Sigmoid colon (tissue), 7 donors: Measurements from ENCODE around the gene TSEN2. TPM values are rescaled to one million over a fixed set of nuclear protein-coding genes. Genes with fewer than 3 reads are reported as not detected.
"Not testable (repeated sequence)": the region's sequence is repeated elsewhere in the genome, so short reads cannot be mapped to it uniquely, and the experiment has no call there.

Experiments used
- DNase-seq: peaks from one replicate; pipeline ENCODE4 v3.0.0-alpha.2; 2019
- H3K27ac ChIP-seq, 4 donors: fragments of 200-600 bp; sonication (generic); one replicate each; pipeline ENCODE4 v1.5.1; 2016 to 2019; ENCODE audit warnings: mild to moderate bottlenecking in 1 of 4
- H3K27me3 ChIP-seq, 3 donors: fragments of 200-600 bp; sonication (generic); one replicate each; pipeline ENCODE4 v1.5.1; 2019; ENCODE audit warnings: mild to moderate bottlenecking in 1 of 3
- H3K36me3 ChIP-seq, 4 donors: fragments of 200-600 bp; sonication (generic); one replicate each; pipeline ENCODE4 v1.5.1; 2016 to 2019
- H3K4me1 ChIP-seq, 4 donors: fragments of 200-600 bp; sonication (generic); one replicate each; pipeline ENCODE4 v1.5.1; 2017 to 2019
- H3K4me3 ChIP-seq, 4 donors: fragments of 200-600 bp; sonication (generic); one replicate each; pipeline ENCODE4 v1.5.1; 2017 to 2019; ENCODE audit warnings: mild to moderate bottlenecking in 2 of 4, moderate library complexity in 1 of 4
- H3K9me3 ChIP-seq, 4 donors: fragments of 200-600 bp in 3 of 4; sonication (generic) in 3 of 4; one replicate each; pipeline versions ENCODE4 v1.5.1 to v1.6.1; 2013 to 2019
- EP300 ChIP-seq, 4 donors: sonication (generic); formaldehyde crosslinking; IDR thresholded peaks; one replicate each; pipeline ENCODE4 v1.6.1; 2017; ENCODE audit warnings: antibody characterized with exemption in 4 of 4
- POLR2A ChIP-seq, 2 donors: fragments of 450-650 bp; IDR thresholded peaks; one replicate each; pipeline ENCODE4 v1.6.1; 2016; ENCODE audit warnings: antibody characterized with exemption in 2 of 2, mild to moderate bottlenecking in 2 of 2, moderate library complexity in 2 of 2
- POLR2AphosphoS5 ChIP-seq, 4 donors: sonication (generic); formaldehyde crosslinking; IDR thresholded peaks; one replicate each; pipeline ENCODE4 v1.6.1; 2017; ENCODE audit warnings: antibody characterized with exemption in 4 of 4
- WGBS, 2 donors: extraction: QIAGEN DNeasy Blood & Tissue Kit; methylation state at CpG; one replicate each; pipeline ENCODE4 v1.1.7; 2013; 5-methylcytosine and 5-hydroxymethylcytosine counted together
- intact Hi-C: fragments of 100-400 bp; cut with DNase I; formaldehyde crosslinking; loops from one replicate; pipeline ENCODE4 v1.15.1; 2023
- polyA plus RNA-seq, 3 donors: library from polyadenylated mRNA; stranded (reverse); fragments of 200-250 nt; gene quantifications; one replicate each; pipeline ENCODE4 v1.2.3, GENCODE V29; 2013
- total RNA-seq, 4 donors: library from RNA; depleted of rRNA; stranded (reverse); fragments of >200 nt; gene quantifications; one replicate each; pipeline ENCODE4 v1.1.0, GENCODE V29; 2016
- TF ChIP-seq, protein P1 (sequence below), 4 experiments: fragments of 450-650 bp in 3 of 4; fragments of 200-600 bp in 1 of 4; IDR thresholded peaks; one replicate each; pipeline ENCODE4 v1.5.1; 2016 to 2019; ENCODE audit warnings: antibody characterized with exemption in 4 of 4, mild to moderate bottlenecking in 3 of 4, moderate library complexity in 2 of 4
- donor health status: healthy with polysubstance abuse.
- donor health status: Bipolar disorder and iron deficiency.
- donor health status: healthy.

The TSEN2 gene
- total and polyA plus RNA-seq, 7 donors: 4.2 to 23.0 (median 16.1) TPM

DNA sequence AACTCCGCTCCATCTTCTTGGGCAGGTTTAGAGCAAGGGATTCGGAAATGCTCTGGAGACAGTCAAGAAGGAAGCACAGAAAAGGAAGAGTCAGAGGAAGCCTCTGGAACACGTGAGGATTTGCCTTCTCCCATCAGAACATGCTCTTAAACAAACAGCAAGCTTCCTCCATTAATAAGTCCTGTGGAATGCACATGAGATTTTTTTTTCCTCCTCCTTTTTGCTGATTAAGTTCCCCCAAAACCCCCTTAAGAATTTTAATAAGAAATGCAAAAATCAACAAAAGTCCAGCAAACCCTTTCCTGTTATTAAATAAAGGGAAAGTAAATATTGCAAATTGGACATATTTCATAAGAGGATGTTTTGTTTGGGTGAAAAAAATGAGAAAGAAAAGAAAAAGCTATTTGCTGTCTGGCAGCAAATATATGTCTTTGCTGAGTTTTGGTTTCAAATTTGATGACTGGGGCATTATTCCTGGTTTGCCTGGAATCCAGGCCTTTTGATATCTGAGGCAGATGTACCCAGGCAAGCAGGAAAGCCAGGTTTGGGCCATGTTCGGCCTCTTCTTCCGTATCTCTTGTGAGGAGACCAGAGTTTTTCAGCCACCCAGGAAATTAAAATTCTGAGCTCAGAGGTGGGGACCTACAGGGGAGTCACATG, 7.9 kb upstream of the TSEN2 start:
- DNase-seq: peak; percentile 35
- Histone ChIP-seq H3K4me1 (peaks cover 0 to 6% (median 3%) of the 10 kb centered on the region in 4 donors), H3K4me3 (no peak overlapping the region), H3K27ac (peak overlapping the region in 1 of 4 donors; percentile 11), H3K27me3 (no peaks in the 10 kb centered on the region), H3K36me3 (no peaks in the 10 kb centered on the region), H3K9me3 (no peaks in the 10 kb centered on the region)
- TF ChIP-seq EP300 (IDR thresholded peaks at IDR 0.05) (no peak), POLR2AphosphoS5 (IDR thresholded peaks at IDR 0.05) (no peak), POLR2A (IDR thresholded peaks at IDR 0.05) (no peak)
- TF ChIP-seq, protein P1, sequence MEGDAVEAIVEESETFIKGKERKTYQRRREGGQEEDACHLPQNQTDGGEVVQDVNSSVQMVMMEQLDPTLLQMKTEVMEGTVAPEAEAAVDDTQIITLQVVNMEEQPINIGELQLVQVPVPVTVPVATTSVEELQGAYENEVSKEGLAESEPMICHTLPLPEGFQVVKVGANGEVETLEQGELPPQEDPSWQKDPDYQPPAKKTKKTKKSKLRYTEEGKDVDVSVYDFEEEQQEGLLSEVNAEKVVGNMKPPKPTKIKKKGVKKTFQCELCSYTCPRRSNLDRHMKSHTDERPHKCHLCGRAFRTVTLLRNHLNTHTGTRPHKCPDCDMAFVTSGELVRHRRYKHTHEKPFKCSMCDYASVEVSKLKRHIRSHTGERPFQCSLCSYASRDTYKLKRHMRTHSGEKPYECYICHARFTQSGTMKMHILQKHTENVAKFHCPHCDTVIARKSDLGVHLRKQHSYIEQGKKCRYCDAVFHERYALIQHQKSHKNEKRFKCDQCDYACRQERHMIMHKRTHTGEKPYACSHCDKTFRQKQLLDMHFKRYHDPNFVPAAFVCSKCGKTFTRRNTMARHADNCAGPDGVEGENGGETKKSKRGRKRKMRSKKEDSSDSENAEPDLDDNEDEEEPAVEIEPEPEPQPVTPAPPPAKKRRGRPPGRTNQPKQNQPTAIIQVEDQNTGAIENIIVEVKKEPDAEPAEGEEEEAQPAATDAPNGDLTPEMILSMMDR (IDR thresholded peaks at IDR 0.05): no peak
- 73 to 77% methylated on average over 5 of the region's 5 CpGs for WGBS, 2 donors
- intact Hi-C loops: no loop called here

DNA sequence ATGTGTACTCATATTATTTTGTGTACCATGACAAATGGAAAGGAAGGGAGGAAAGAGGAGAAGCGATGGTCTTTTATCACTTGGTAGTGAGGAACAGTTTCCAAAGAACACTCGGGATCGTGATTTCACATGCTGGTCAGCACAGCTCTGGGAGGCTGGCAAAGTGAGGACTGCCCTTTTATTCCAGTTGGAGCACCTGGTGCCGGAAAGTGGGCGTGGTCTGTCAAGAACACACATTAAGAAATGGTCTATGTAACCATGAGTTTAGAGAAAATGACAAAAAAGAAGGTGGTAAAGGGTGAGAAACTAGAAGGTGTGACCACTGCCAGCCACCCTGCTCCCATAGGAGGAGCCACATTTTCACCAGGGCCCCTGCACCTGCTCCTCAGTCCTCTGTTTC, 7.0 kb upstream of the TSEN2 start:
- WGBS, 2 donors: 32 to 78% methylated on average over 5 of the region's 5 CpGs
- Histone ChIP-seq H3K4me1 (peaks cover 0 to 6% (median 3%) of the 10 kb centered on the region in 4 donors), H3K27me3 (no peaks in the 10 kb centered on the region), H3K36me3 (no peaks in the 10 kb centered on the region), H3K9me3 (no peaks in the 10 kb centered on the region), H3K27ac (no peak overlapping the region), H3K4me3 (no peak overlapping the region)
- TF ChIP-seq, protein P1 (IDR thresholded peaks at IDR 0.05): no peak
- TF ChIP-seq POLR2A (IDR thresholded peaks at IDR 0.05) (no peak), EP300 (IDR thresholded peaks at IDR 0.05) (no peak), POLR2AphosphoS5 (IDR thresholded peaks at IDR 0.05) (no peak)
- intact Hi-C loops: no loop called here
- DNase-seq: peak; percentile 37

DNA sequence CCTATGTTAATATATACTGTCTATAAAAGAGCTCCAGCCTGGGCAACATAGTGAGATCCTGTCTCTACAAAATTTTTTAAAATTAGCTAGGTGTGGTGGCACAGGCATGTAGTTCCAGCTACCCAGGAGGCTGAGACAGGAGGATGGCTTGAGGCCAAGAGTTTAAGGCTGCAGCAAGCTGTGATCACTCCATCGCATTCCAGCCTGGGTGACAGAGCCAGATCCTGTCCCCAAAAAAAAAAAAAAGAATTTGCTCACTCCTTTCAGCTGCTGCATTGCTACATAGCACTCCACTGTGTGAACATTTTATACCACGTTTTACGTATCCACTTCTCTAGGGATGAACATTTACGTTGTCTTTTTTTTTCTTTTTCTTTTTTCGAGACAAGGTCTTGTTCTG, 6.0 kb upstream of the TSEN2 start:
- TF ChIP-seq, protein P1 (IDR thresholded peaks at IDR 0.05): no peak
- no peak for TF ChIP-seq POLR2A (IDR thresholded peaks at IDR 0.05)
- no peak for TF ChIP-seq EP300 (IDR thresholded peaks at IDR 0.05)
- no peak for TF ChIP-seq POLR2AphosphoS5 (IDR thresholded peaks at IDR 0.05)
- H3K27ac ChIP-seq: no peak overlapping the region
- no peaks in the 10 kb centered on the region for H3K36me3 ChIP-seq
- no peaks in the 10 kb centered on the region for H3K9me3 ChIP-seq
- peaks cover 0 to 7% (median 4%) of the 10 kb centered on the region in 4 donors for H3K4me1 ChIP-seq
- 84% methylated on average over 5 of the region's 5 CpGs for WGBS, 2 donors
- no peak overlapping the region for H3K4me3 ChIP-seq
- no peaks in the 10 kb centered on the region for H3K27me3 ChIP-seq
- intact Hi-C loops: no loop called here
- no peak for DNase-seq

DNA sequence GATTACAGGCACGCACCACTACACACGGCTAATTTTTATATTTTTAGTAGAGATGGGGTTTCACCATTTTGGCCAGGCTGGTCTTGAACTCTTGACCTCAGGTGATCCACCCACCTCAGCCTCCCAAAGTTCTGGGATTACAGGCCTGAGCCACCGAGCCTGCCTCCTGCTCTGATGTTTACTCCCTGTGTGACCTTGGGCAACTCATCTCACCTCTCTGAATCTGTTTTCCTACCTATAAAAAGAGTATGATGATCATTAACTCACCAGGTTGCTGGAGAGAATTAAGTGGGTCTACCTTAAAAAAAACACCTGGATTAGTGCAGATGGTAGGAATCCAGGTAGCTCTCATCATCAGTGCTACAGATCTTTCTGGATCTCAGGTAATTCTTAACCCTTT, 5.1 kb upstream of the TSEN2 start:
- H3K27ac ChIP-seq, H3K36me3 ChIP-seq, intact Hi-C loops, H3K9me3 ChIP-seq, DNase-seq, H3K27me3 ChIP-seq, H3K4me3 ChIP-seq: not testable (repeated sequence)
- 60 to 82% methylated on average over 3 of the region's 3 CpGs for WGBS, 2 donors
- H3K4me1 ChIP-seq: peaks cover 0 to 14% (median 9%) of the 10 kb centered on the region in 4 donors

DNA sequence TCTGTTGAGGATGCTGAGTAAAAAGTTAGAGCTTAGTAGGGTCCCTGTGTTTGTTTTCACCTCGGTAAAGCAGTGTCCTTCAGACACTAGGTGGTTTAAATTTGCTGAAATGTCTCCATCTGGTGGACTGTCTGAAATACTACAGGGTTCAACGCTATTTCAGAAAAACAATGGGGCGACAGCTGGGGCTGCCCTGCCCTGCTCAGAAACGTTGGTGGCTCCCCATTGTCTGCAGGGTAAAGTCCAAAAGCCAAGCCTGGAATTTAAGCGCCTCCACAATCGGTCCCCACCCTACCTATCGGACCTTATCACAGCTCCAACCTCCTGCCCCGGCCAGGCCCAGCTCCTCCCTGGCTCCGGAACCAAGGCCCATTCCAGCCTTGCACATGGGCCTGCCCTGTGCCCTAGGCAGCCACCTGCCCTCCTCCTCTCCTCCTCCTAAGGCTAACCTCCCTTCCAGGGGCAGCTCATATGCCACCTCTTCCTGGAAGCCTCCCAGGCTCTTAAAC, 4.3 kb upstream of the TSEN2 start:
- Histone ChIP-seq H3K4me1 (peaks cover 0 to 17% (median 11%) of the 10 kb centered on the region in 4 donors), H3K27ac (no peak overlapping the region), H3K9me3 (no peaks in the 10 kb centered on the region), H3K27me3 (no peaks in the 10 kb centered on the region), H3K4me3 (no peak overlapping the region), H3K36me3 (no peaks in the 10 kb centered on the region)
- no peak for DNase-seq
- intact Hi-C loops: loop anchor here (1.0 to 5.0 kb wide), 2 partner anchors 182 to 345 kb away; partner anchors contain the start of gene RAF1
- WGBS, 2 donors: 4 to 21% methylated on average over 9 of the region's 9 CpGs
- TF ChIP-seq, protein P1 (IDR thresholded peaks at IDR 0.05): peak; percentile 62 to 82 (median 78)
- TF ChIP-seq POLR2AphosphoS5 (IDR thresholded peaks at IDR 0.05): no peak
- TF ChIP-seq POLR2A (IDR thresholded peaks at IDR 0.05): no peak
